HFFc6 (cell line): ENCODE data around the gene ARAP1. TPM values are rescaled to one million over a fixed set of nuclear protein-coding genes. Genes with fewer than 3 reads are reported as not detected.

Experiments
- DNase-seq: peaks from one replicate; pipeline ENCODE4 v3.0.0-alpha.2; 2018
- H3K27ac Mint-ChIP-seq: 2 replicates; pipeline ENCODE4 v1.8.0; 2020; ENCODE audit warnings: mild to moderate bottlenecking, mixed read lengths
- H3K27me3 Mint-ChIP-seq: 2 replicates; pipeline ENCODE4 v1.8.0; 2021; ENCODE audit warnings: mild to moderate bottlenecking, moderate library complexity, mixed read lengths; ENCODE audit not compliant: insufficient read depth
- H3K36me3 Mint-ChIP-seq: 2 replicates; pipeline ENCODE4 v1.8.0; 2021; ENCODE audit warnings: low read depth, mixed read lengths
- H3K4me1 Mint-ChIP-seq: 2 replicates; pipeline ENCODE4 v1.8.0; 2020; ENCODE audit warnings: low read depth, mixed read lengths
- H3K4me3 Mint-ChIP-seq: 2 replicates; pipeline ENCODE4 v1.8.0; 2020; ENCODE audit warnings: mild to moderate bottlenecking, moderate library complexity, mixed read lengths
- H3K9me3 Mint-ChIP-seq: 2 replicates; pipeline ENCODE4 v1.8.0; 2020; ENCODE audit warnings: mild to moderate bottlenecking, mixed read lengths
- total RNA-seq, 6 experiments: library from RNA; stranded (reverse); fragmentation: NEBNext Ultra II Directional; extraction: Animal tissue kit (Norgen Biotek cat#: 25700); gene quantifications; 2 replicates in 1 of 6; 3 replicates in 5 of 6; pipeline ENCODE4 v1.2.3, GENCODE V29; 2021
- TF ChIP-seq, protein P1 (sequence below): fragments of 200-600 bp; sonication (generic); IDR thresholded peaks from 2 replicates; pipeline ENCODE4 v1.5.0; 2021; ENCODE audit warnings: antibody characterized with exemption, mild to moderate bottlenecking

Gene ARAP1
- total RNA-seq, 6 experiments from 2014 or later = 42.5 to 49.0 (median 46.8) TPM

- TF ChIP-seq, protein P1, sequence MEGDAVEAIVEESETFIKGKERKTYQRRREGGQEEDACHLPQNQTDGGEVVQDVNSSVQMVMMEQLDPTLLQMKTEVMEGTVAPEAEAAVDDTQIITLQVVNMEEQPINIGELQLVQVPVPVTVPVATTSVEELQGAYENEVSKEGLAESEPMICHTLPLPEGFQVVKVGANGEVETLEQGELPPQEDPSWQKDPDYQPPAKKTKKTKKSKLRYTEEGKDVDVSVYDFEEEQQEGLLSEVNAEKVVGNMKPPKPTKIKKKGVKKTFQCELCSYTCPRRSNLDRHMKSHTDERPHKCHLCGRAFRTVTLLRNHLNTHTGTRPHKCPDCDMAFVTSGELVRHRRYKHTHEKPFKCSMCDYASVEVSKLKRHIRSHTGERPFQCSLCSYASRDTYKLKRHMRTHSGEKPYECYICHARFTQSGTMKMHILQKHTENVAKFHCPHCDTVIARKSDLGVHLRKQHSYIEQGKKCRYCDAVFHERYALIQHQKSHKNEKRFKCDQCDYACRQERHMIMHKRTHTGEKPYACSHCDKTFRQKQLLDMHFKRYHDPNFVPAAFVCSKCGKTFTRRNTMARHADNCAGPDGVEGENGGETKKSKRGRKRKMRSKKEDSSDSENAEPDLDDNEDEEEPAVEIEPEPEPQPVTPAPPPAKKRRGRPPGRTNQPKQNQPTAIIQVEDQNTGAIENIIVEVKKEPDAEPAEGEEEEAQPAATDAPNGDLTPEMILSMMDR = no peak
- Mint-ChIP-seq H3K9me3 (no peaks in the 10 kb centered on the region), H3K27me3 (peaks cover 4% of the 10 kb centered on the region), H3K36me3 (no peaks in the 10 kb centered on the region), H3K4me1 (peaks cover 56% of the 10 kb centered on the region), H3K27ac (peak overlapping the region; percentile 88), H3K4me3 (peak overlapping the region; percentile 90)
- no peak for DNase-seq
These were observed 31.4 kb downstream of the ARAP1 start for GRCh38 chr11:72720784-72721183.

- TF ChIP-seq, protein P1 = no peak
- no peak for DNase-seq
- H3K27me3 Mint-ChIP-seq = peaks cover 4% of the 10 kb centered on the region
- peaks cover 48% of the 10 kb centered on the region for H3K4me1 Mint-ChIP-seq
- peak overlapping the region; percentile 27 for H3K27ac Mint-ChIP-seq
- H3K4me3 Mint-ChIP-seq = peak overlapping the region; percentile 90
- H3K36me3 Mint-ChIP-seq = no peaks in the 10 kb centered on the region
- H3K9me3 Mint-ChIP-seq = no peaks in the 10 kb centered on the region
These were observed 32.2 kb downstream of the ARAP1 start for GRCh38 chr11:72720047-72720446.

DNA sequence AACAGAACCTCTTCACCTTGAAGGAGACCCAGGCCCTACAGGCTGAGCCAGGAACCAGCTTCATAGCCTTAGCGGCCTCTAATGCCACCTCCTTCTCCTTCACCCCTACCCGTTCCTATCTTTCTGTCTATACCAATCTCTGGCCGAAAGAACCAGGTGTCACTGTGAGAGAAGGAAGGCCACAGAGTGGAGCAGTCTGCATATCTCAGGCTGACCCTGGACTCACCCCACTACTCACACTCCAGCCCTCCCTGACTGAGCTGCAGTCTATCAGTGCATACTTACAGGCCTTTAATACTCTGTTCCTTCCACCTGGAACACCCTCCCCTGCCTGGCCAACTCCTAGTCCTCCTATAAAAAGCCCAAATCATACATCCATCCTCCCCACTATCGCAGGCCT, 32.7 kb downstream of the ARAP1 start:
- TF ChIP-seq, protein P1 = no peak
- Mint-ChIP-seq H3K4me3 (peak overlapping the region; percentile 90), H3K4me1 (peaks cover 46% of the 10 kb centered on the region), H3K27me3 (peaks cover 4% of the 10 kb centered on the region), H3K9me3 (no peaks in the 10 kb centered on the region), H3K36me3 (no peaks in the 10 kb centered on the region), H3K27ac (peak overlapping the region; percentile 27)
- DNase-seq = no peak

GRCh38 chr11:72719144-72719543, 33.1 kb downstream of the ARAP1 start:
- peaks cover 4% of the 10 kb centered on the region for H3K27me3 Mint-ChIP-seq

GRCh38 chr11:72718101-72718501, 34.1 kb downstream of the ARAP1 start:
- no peaks in the 10 kb centered on the region for H3K9me3 Mint-ChIP-seq
- no peak overlapping the region for H3K27ac Mint-ChIP-seq
- DNase-seq = no peak
- H3K27me3 Mint-ChIP-seq = peaks cover 4% of the 10 kb centered on the region
- H3K4me1 Mint-ChIP-seq = peaks cover 42% of the 10 kb centered on the region
- no peak overlapping the region for H3K4me3 Mint-ChIP-seq
- TF ChIP-seq, protein P1 = no peak
- H3K36me3 Mint-ChIP-seq = no peaks in the 10 kb centered on the region

More at GRCh38 chr11:72719144-72719543, 33.1 kb downstream of the ARAP1 start:
- DNase-seq = no peak
- Mint-ChIP-seq H3K4me1 (peaks cover 46% of the 10 kb centered on the region), H3K36me3 (no peaks in the 10 kb centered on the region), H3K27ac (no peak overlapping the region; the same call in 1 of the 2 replicates), H3K4me3 (no peak overlapping the region), H3K9me3 (no peaks in the 10 kb centered on the region)
- TF ChIP-seq, protein P1 = no peak
